ENCODE measurements around the gene ABI3. TPM values are rescaled to one million over a fixed set of nuclear protein-coding genes. Genes with fewer than 3 reads are reported as not detected.

Gene ABI3
- total RNA-seq, 4 donors from 2014 or later: 1.1 to 6.6 (median 5.0) TPM

DNA sequence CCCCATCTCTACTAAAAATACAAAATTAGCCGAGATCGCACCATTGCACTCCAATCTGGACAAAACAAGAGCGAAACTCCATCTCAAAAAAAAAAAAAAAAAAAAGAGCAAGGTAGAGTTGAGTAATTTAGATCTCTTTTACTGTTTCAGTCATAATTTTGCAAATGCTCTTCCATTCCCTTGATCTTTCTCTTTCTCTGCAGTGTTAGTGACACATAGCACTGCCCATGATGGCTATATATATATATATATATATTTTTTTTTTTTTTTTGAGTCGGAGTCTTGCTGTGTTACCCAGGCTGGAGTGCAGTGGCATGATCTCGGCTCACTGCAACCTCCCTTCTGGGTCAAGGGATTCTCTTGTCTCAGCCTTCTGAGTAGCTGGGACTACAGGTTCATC is 32.3 kb downstream of the ABI3 start:
- Histone ChIP-seq H3K36me3 (no peaks in the 10 kb centered on the region), H3K27me3 (peaks cover 16% of the 10 kb centered on the region), H3K4me1 (no peaks in the 10 kb centered on the region), H3K27ac (no peak overlapping the region), H3K4me3 (no peak overlapping the region), H3K9me3 (no peaks in the 10 kb centered on the region)
- WGBS, 2 donors (ENCODE audit: low coverage in 1 of 2): 90 to 93% methylated on average over 5 of the region's 5 CpGs
- no peak for ATAC-seq
- TF ChIP-seq POLR2AphosphoS5 (IDR thresholded peaks at IDR 0.05): no peak
- TF ChIP-seq EP300 (IDR thresholded peaks at IDR 0.05): no peak
- TF ChIP-seq, protein P1, sequence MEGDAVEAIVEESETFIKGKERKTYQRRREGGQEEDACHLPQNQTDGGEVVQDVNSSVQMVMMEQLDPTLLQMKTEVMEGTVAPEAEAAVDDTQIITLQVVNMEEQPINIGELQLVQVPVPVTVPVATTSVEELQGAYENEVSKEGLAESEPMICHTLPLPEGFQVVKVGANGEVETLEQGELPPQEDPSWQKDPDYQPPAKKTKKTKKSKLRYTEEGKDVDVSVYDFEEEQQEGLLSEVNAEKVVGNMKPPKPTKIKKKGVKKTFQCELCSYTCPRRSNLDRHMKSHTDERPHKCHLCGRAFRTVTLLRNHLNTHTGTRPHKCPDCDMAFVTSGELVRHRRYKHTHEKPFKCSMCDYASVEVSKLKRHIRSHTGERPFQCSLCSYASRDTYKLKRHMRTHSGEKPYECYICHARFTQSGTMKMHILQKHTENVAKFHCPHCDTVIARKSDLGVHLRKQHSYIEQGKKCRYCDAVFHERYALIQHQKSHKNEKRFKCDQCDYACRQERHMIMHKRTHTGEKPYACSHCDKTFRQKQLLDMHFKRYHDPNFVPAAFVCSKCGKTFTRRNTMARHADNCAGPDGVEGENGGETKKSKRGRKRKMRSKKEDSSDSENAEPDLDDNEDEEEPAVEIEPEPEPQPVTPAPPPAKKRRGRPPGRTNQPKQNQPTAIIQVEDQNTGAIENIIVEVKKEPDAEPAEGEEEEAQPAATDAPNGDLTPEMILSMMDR (IDR thresholded peaks at IDR 0.05): no peak
- no peak for TF ChIP-seq POLR2A (IDR thresholded peaks at IDR 0.05)

DNA sequence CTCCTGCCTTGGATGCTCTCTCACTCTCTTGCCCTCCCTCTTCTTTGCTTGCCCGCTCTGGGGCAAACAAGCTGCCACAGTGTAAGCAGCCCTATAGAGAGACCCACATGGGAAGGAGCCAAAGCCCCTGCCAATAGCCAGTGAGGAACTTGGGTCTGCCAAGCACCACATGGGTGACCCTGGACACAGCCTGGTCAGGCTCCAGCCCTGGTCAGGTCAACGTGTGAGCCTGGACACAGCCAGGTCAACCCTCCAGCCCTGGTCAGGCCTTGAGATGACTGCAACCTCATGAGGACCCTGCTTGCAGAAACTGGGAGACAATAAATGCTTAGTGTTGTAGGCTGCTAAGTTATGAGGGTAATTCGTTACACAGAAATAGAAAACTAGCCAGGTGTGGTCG is 34.3 kb downstream of the ABI3 start:
- no peak overlapping the region for H3K4me3 ChIP-seq
- no peaks in the 10 kb centered on the region for H3K9me3 ChIP-seq
- TF ChIP-seq EP300 (IDR thresholded peaks at IDR 0.05) (no peak), POLR2AphosphoS5 (IDR thresholded peaks at IDR 0.05) (no peak), POLR2A (IDR thresholded peaks at IDR 0.05) (no peak)
- TF ChIP-seq, protein P1 (IDR thresholded peaks at IDR 0.05): no peak
- WGBS, 2 donors (ENCODE audit: low coverage in 1 of 2): 94 to 100% methylated on average over 2 of the region's 4 CpGs
- no peak for ATAC-seq
- no peaks in the 10 kb centered on the region for H3K36me3 ChIP-seq
- no peak overlapping the region for H3K27ac ChIP-seq
- peaks cover 34% of the 10 kb centered on the region for H3K27me3 ChIP-seq
- H3K4me1 ChIP-seq: peaks cover 0 to 9% (median 0%) of the 10 kb centered on the region in 3 donors

DNA sequence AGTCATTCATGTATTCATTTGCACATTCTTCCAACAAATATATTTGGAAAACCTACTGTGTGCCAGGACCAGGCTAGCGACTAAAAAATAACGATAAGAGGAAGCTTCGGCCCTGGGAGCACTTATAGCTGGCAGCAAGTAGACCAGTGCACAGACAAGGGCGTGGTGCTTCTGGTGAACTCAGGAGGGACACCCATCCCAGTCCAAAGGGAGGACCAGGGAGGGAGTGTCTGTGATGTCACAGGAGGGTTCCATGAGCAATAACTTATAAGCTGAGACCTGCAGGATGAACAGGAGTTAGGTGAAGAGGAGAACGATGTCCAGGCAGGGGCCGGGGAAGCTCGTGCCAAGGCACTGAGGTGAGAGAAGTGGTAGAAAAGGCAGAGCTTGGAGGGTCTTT is 37.4 kb downstream of the ABI3 start:
- Histone ChIP-seq H3K36me3 (no peaks in the 10 kb centered on the region), H3K27ac (no peak overlapping the region), H3K27me3 (peaks cover 34% of the 10 kb centered on the region), H3K4me1 (peaks cover 0 to 9% (median 0%) of the 10 kb centered on the region in 3 donors), H3K4me3 (no peak overlapping the region), H3K9me3 (no peaks in the 10 kb centered on the region)
- ATAC-seq: no peak
- 91 to 95% methylated on average over 6 to 7 of the region's 7 CpGs for WGBS, 2 donors (ENCODE audit: low coverage in 1 of 2)
- TF ChIP-seq POLR2AphosphoS5 (IDR thresholded peaks at IDR 0.05): no peak
- TF ChIP-seq, protein P1 (IDR thresholded peaks at IDR 0.05): no peak
- TF ChIP-seq POLR2A (IDR thresholded peaks at IDR 0.05): no peak
- TF ChIP-seq EP300 (IDR thresholded peaks at IDR 0.05): no peak

DNA sequence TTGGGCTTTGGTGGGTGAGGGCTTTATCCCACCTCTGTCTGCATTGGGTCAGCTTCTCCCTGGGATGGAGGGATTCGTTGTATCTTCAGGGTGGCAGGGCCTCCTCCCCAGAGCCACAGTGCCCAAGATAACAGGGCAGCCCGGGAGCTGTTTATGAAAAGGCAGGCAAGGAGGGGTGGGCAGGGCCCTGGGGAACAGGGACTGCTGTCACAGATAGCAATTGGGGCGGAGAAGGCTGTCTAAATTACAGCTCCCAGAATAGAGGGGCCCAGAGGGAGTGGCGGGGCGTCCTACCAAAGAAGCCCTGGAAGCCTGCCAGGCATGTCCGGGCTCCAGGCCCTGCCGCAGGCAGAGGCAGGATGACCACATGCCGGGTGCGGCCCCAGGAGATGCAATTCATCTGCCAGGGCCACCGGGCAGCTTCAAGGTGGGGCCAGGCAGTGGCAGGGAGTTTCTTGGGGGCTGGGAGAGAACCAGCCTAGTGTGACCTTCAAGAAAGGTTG is 38.8 kb downstream of the ABI3 start:
- Histone ChIP-seq H3K27me3 (peaks cover 34% of the 10 kb centered on the region), H3K27ac (no peak overlapping the region), H3K36me3 (no peaks in the 10 kb centered on the region), H3K4me3 (no peak overlapping the region), H3K9me3 (no peaks in the 10 kb centered on the region), H3K4me1 (peaks cover 0 to 9% (median 0%) of the 10 kb centered on the region in 3 donors)
- TF ChIP-seq, protein P1 (IDR thresholded peaks at IDR 0.05): no peak
- TF ChIP-seq POLR2AphosphoS5 (IDR thresholded peaks at IDR 0.05) (no peak), EP300 (IDR thresholded peaks at IDR 0.05) (no peak), POLR2A (IDR thresholded peaks at IDR 0.05) (no peak)
- ATAC-seq: no peak
- WGBS, 2 donors (ENCODE audit: low coverage in 1 of 2): no CpG with 5 or more reads among the region's 10 CpGs

DNA sequence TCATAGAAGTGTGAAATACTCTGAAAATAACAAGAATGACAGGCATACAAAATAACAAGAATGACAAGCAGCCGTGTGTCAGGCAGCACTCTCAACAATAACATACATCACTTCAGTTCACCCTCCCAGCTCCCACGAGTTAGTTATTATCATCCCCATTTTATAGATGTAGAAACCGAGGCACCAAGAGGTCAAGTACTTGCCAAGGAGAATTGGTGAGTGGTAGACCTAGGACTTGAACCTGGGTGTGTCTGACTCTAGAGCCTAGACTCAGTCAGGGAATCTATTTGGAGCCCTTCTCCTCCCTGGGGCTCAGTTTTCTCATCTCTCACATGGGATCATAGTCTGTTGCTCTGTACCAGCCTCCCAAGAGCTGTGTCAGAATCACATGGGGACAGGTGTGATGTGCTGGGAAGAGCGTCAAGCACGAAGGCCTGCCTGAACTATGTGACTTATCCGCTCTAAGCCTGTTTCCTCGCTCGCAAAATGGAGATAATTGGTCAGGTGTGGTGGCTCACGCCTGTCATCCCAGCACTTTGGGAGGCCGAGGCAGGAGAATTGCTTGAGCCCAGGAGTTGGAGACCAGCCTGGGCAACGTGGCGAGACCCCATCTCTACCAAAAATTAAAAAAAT is 39.5 kb downstream of the ABI3 start:
- H3K27me3 ChIP-seq: peaks cover 34% of the 10 kb centered on the region
- peaks cover 0 to 9% (median 0%) of the 10 kb centered on the region in 3 donors for H3K4me1 ChIP-seq
- no peaks in the 10 kb centered on the region for H3K9me3 ChIP-seq
- 90 to 100% methylated on average over 5 to 6 of the region's 12 CpGs for WGBS, 2 donors (ENCODE audit: low coverage in 1 of 2)
- H3K36me3 ChIP-seq: no peaks in the 10 kb centered on the region
- no peak overlapping the region for H3K27ac ChIP-seq
- no peak overlapping the region for H3K4me3 ChIP-seq
- TF ChIP-seq, protein P1 (IDR thresholded peaks at IDR 0.05): no peak
- TF ChIP-seq EP300 (IDR thresholded peaks at IDR 0.05) (no peak), POLR2A (IDR thresholded peaks at IDR 0.05) (no peak), POLR2AphosphoS5 (IDR thresholded peaks at IDR 0.05) (no peak)
- no peak for ATAC-seq

Measured in gastroesophageal sphincter (tissue), 4 donors.